Osteoblast (primary cell): ENCODE data around the gene OSCAR. TPM values are rescaled to one million over a fixed set of nuclear protein-coding genes. Genes with fewer than 3 reads are reported as not detected.
A peak's percentile ranks its signal among the peaks of the same experiment; 100 is the strongest.

Source experiments
- DNase-seq: peaks from one replicate; pipeline ENCODE4 v3.0.0; 2011; ENCODE audit warnings: low spot score, mixed read lengths; ENCODE audit not compliant: insufficient read length; ENCODE audit errors: missing footprints
- H2AFZ ChIP-seq: 2 replicates; pipeline ENCODE4 v1.6.0; 2011; ENCODE audit warnings: mild to moderate bottlenecking, low read length
- H3K27ac ChIP-seq: 2 replicates; pipeline ENCODE4 v1.5.1; 2011; ENCODE audit warnings: mild to moderate bottlenecking, low read depth, low read length, moderate library complexity
- H3K27me3 ChIP-seq: 2 replicates; pipeline ENCODE4 v1.6.0; 2012; ENCODE audit warnings: mild to moderate bottlenecking, control low read depth, inconsistent platforms, low read length, moderate library complexity; ENCODE audit not compliant: insufficient read depth
- H3K36me3 ChIP-seq: 2 replicates; pipeline ENCODE4 v1.5.1; 2011; ENCODE audit warnings: mild to moderate bottlenecking, low read length, control low read depth, moderate library complexity; ENCODE audit not compliant: insufficient read depth
- H3K4me1 ChIP-seq: 2 replicates; pipeline ENCODE4 v1.5.1; 2011; ENCODE audit warnings: mild to moderate bottlenecking, low read length, control low read depth, moderate library complexity; ENCODE audit not compliant: insufficient read depth
- H3K4me2 ChIP-seq: 2 replicates; pipeline ENCODE4 v1.6.0; 2011; ENCODE audit warnings: mild to moderate bottlenecking, low read length; ENCODE audit not compliant: insufficient read depth
- H3K4me3 ChIP-seq: fragments of 200-600 bp; sonication (generic); 3 replicates; pipeline ENCODE4 v1.5.1; 2012; ENCODE audit warnings: mild to moderate bottlenecking, low read length, inconsistent platforms; ENCODE audit not compliant: insufficient read depth
- H3K79me2 ChIP-seq: 2 replicates; pipeline ENCODE4 v1.6.0; 2012; ENCODE audit warnings: mild to moderate bottlenecking, low read length, control low read depth, inconsistent platforms; ENCODE audit not compliant: insufficient read depth
- H3K9me3 ChIP-seq: 2 replicates; pipeline ENCODE4 v1.5.1; 2011; ENCODE audit warnings: low read depth, low read length, control low read depth
- H4K20me1 ChIP-seq: 2 replicates; pipeline ENCODE4 v1.6.0; 2012; ENCODE audit warnings: mild to moderate bottlenecking, low read length, control low read depth; ENCODE audit not compliant: insufficient read depth
- CTCF ChIP-seq: IDR thresholded peaks from 2 replicates; pipeline ENCODE4 v1.5.1; 2011; ENCODE audit warnings: mild to moderate bottlenecking, low read depth, low read length, moderate library complexity; ENCODE audit errors: extremely low read depth
- total RNA-seq: library from RNA; depleted of rRNA; stranded (reverse); fragments of >200 nt; gene quantifications from 2 replicates; pipeline ENCODE4 v1.2.3, GENCODE V29; 2012

Gene OSCAR
- total RNA-seq, 1 donor = 0.36 TPM

- no peak for TF ChIP-seq CTCF
- Histone ChIP-seq H4K20me1 (peaks cover 48% of the 10 kb centered on the region), H2AFZ (no peak overlapping the region), H3K4me3 (no peak overlapping the region), H3K4me2 (no peak overlapping the region), H3K79me2 (peaks cover 28% of the 10 kb centered on the region), H3K27ac (no peak overlapping the region), H3K9me3 (no peaks in the 10 kb centered on the region), H3K27me3 (no peaks in the 10 kb centered on the region), H3K4me1 (no peaks in the 10 kb centered on the region), H3K36me3 (peaks cover 93% of the 10 kb centered on the region)
- DNase-seq = no peak
Observed at GRCh38 chr19:54145541-54146158, 45.0 kb upstream of the OSCAR start.

- H3K27me3 ChIP-seq = no peaks in the 10 kb centered on the region
- H2AFZ ChIP-seq = no peak overlapping the region
- no peak for TF ChIP-seq CTCF
- no peak overlapping the region for H3K27ac ChIP-seq
- H3K79me2 ChIP-seq = peaks cover 59% of the 10 kb centered on the region
- H3K4me3 ChIP-seq = no peak overlapping the region
- no peak overlapping the region for H3K4me2 ChIP-seq
- DNase-seq = peak; percentile 93
- peaks cover 8% of the 10 kb centered on the region for H3K4me1 ChIP-seq
- H3K9me3 ChIP-seq = no peaks in the 10 kb centered on the region
- H4K20me1 ChIP-seq = peaks cover 66% of the 10 kb centered on the region
- peaks cover 77% of the 10 kb centered on the region for H3K36me3 ChIP-seq
Observed at GRCh38 chr19:54142166-54142780, 41.7 kb upstream of the OSCAR start.

DNA sequence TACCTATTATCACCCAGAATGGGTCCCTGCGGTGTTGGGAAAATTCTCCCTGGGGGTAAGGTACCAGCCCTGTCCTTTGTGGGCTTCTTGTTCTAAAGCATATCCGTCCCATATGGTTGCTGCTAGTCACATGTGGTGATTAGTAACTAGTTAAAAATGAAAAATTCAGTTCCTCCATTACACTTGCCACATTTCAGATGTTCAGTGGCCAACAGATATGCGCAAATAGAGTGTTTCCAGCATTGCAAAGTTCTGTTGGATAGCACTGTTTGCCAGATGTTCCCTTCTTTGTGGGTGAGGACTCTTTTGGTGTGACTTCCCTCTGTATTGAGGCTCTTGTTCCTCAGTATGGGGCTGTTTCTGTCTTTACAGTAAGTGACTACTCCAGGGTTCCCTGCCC lies 40.8 kb upstream of the OSCAR start:
- Histone ChIP-seq H3K27ac (no peak overlapping the region), H2AFZ (no peak overlapping the region), H4K20me1 (peaks cover 60% of the 10 kb centered on the region), H3K4me2 (no peak overlapping the region), H3K36me3 (peaks cover 68% of the 10 kb centered on the region), H3K79me2 (peaks cover 59% of the 10 kb centered on the region), H3K27me3 (no peaks in the 10 kb centered on the region), H3K9me3 (no peaks in the 10 kb centered on the region), H3K4me3 (no peak overlapping the region), H3K4me1 (peaks cover 12% of the 10 kb centered on the region)
- TF ChIP-seq CTCF = no peak
- DNase-seq = no peak

DNA sequence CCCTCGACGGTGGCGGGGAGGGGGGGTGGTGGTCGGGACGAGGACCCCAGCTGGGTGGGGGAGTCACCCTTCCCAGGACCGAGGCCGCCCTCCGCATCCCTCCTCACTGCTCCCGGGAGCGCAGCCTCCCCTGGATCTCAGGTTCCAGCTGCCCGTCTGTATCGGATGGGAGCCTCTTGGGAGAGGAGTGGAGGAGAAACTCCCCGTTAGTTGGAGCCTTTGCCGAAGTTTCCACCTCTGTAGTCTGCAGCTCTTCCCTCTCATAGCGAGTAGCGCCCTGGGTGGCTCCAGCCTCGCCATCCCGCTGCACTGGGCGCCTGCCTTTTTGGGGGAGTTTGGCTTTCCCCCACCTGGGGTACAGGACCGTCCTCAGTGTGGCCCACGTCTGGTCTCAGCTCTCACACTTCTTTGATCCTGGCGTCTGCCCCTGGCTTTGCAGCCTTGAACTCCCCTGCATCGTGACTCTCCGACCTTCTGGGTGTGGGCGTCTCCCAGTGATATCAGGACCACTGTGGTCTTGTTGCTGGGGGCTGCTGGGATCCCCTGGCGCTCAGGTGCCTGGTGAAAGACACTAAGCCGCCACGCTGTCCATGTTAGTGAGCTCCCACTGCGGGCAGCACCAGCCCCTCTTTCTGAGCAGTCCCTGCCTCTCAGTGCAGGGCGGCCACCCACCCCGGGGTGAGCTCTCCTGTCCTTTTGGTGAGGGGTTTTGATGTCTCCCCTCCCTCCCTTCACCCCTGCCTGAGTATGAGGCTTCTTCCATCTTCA lies 38.1 kb upstream of the OSCAR start:
- TF ChIP-seq CTCF = no peak
- no peak for DNase-seq
- Histone ChIP-seq H2AFZ (no peak overlapping the region), H3K27ac (no peak overlapping the region), H3K4me2 (peak overlapping the region; percentile 90), H3K79me2 (peaks cover 59% of the 10 kb centered on the region), H3K4me1 (peaks cover 19% of the 10 kb centered on the region), H3K9me3 (no peaks in the 10 kb centered on the region), H4K20me1 (peaks cover 47% of the 10 kb centered on the region), H3K4me3 (peak overlapping the region; percentile 87), H3K36me3 (peaks cover 42% of the 10 kb centered on the region), H3K27me3 (no peaks in the 10 kb centered on the region)
